ENCODE data around the gene PIAS1.
"Not testable (repeated sequence)": the region's sequence is repeated elsewhere in the genome, so short reads cannot be mapped to it uniquely, and the experiment has no call there.

PIAS1 gene

GRCh38 chr15:68183616-68184315 is 129.7 kb downstream of the PIAS1 start:
- DNase-seq (ENCODE audit: low read depth in 2 of 2), result no peak

GRCh38 chr15:68184616-68185480 is 130.7 kb downstream of the PIAS1 start:
- no peak for DNase-seq (ENCODE audit: low read depth in 2 of 2)

GRCh38 chr15:68186671-68187397 is 132.7 kb downstream of the PIAS1 start:
- peak; percentile 32 to 33 for DNase-seq (ENCODE audit: low read depth in 2 of 2)

- DNase-seq (ENCODE audit: low read depth in 2 of 2), result peak; percentile 61 to 64
Measured at GRCh38 chr15:68187559-68187958, 133.4 kb downstream of the PIAS1 start.

GRCh38 chr15:68188647-68189046 is 134.5 kb downstream of the PIAS1 start:
- no peak for DNase-seq (ENCODE audit: low read depth in 2 of 2)

- DNase-seq (ENCODE audit: low read depth in 2 of 2), result no peak
Measured at GRCh38 chr15:68190048-68190447, 135.9 kb downstream of the PIAS1 start.

GRCh38 chr15:68191555-68191954 is 137.4 kb downstream of the PIAS1 start:
- DNase-seq (ENCODE audit: low read depth in 2 of 2), result no peak

- DNase-seq (ENCODE audit: low read depth in 2 of 2), result no peak
Measured at GRCh38 chr15:68192117-68192516, 138.0 kb downstream of the PIAS1 start.

- DNase-seq (ENCODE audit: low read depth in 2 of 2), result no peak
Measured at GRCh38 chr15:68192804-68193486, 138.8 kb downstream of the PIAS1 start.

GRCh38 chr15:68195336-68196112 is 141.4 kb downstream of the PIAS1 start:
- DNase-seq (ENCODE audit: low read depth in 2 of 2), result no peak

GRCh38 chr15:68196445-68197169 is 142.5 kb downstream of the PIAS1 start:
- DNase-seq (ENCODE audit: low read depth in 2 of 2), result no peak

GRCh38 chr15:68197170-68197492 is 143.0 kb downstream of the PIAS1 start:
- DNase-seq (ENCODE audit: low read depth in 2 of 2), result no peak

- no peak for DNase-seq (ENCODE audit: low read depth in 2 of 2)
Measured at GRCh38 chr15:68197661-68198437, 143.7 kb downstream of the PIAS1 start.

GRCh38 chr15:68199340-68199739 is 145.2 kb downstream of the PIAS1 start:
- DNase-seq (ENCODE audit: low read depth in 2 of 2), result no peak

- DNase-seq (ENCODE audit: low read depth in 2 of 2), result no peak
Measured at GRCh38 chr15:68200016-68200861, 146.1 kb downstream of the PIAS1 start.

GRCh38 chr15:68201153-68201878 is 147.2 kb downstream of the PIAS1 start:
- DNase-seq (ENCODE audit: low read depth in 2 of 2), result no peak

GRCh38 chr15:68201879-68202261 is 147.8 kb downstream of the PIAS1 start:
- no peak for DNase-seq (ENCODE audit: low read depth in 2 of 2)

GRCh38 chr15:68202994-68203393 is 148.9 kb downstream of the PIAS1 start:
- DNase-seq (ENCODE audit: low read depth in 2 of 2), result not testable (repeated sequence)
